Activated CD8-positive, alpha-beta T cell treated with anti-CD3 and anti-CD28 coated beads, Interleukin-2, amount 10 ng/mL, durations not matched to agents 7 days and 5 days (primary cell): Measurements from ENCODE around the gene PCF11. TPM values are rescaled to one million over a fixed set of nuclear protein-coding genes. Genes with fewer than 3 reads are reported as not detected.

Experiments used
- ATAC-seq: fragments of 150-1000 bp; cut with Tn5 transposase; one replicate; pipeline ENCODE4 v1.10.0; 2021; ENCODE audit warnings: moderate library complexity
- CTCF ChIA-PET: fragments of 350-600 bp; sonication (Branson Sonifier 250); formaldehyde crosslinking; loops from one replicate; lab custom pipeline; 2021; ENCODE audit warnings: antibody characterized with exemption; lab: Charles Lee
- POLR2A ChIA-PET: fragments of 350-600 bp; sonication (Branson Sonifier 250); formaldehyde crosslinking; loops from one replicate; lab custom pipeline; 2021; ENCODE audit warnings: antibody characterized with exemption; lab: Charles Lee
- DNase-seq: peaks from one replicate; pipeline ENCODE4 v3.0.0-alpha.2; 2020
- H3K27ac Mint-ChIP-seq: one replicate; pipeline ENCODE4 v1.8.0; 2021; ENCODE audit warnings: mild to moderate bottlenecking, mixed read lengths
- H3K27me3 Mint-ChIP-seq: one replicate; pipeline ENCODE4 v1.8.0; 2021; ENCODE audit warnings: low read depth, mixed read lengths
- H3K36me3 Mint-ChIP-seq: one replicate; pipeline ENCODE4 v1.8.0; 2021; ENCODE audit warnings: low read depth, mixed read lengths
- H3K4me1 Mint-ChIP-seq: one replicate; pipeline ENCODE4 v1.8.0; 2021; ENCODE audit warnings: low read depth, mixed read lengths
- H3K4me3 Mint-ChIP-seq: one replicate; pipeline ENCODE4 v1.8.0; 2021; ENCODE audit warnings: mild to moderate bottlenecking, mixed read lengths
- H3K9me3 Mint-ChIP-seq: one replicate; pipeline ENCODE4 v1.8.0; 2022; ENCODE audit warnings: mixed read lengths; ENCODE audit not compliant: insufficient read depth
- total RNA-seq, 2 experiments: library from RNA; stranded (reverse); gene quantifications; one replicate each; pipeline ENCODE4 v1.2.3, GENCODE V29; 2021

The PCF11 gene
- total RNA-seq, 2 experiments from 2014 or later = 65.9 to 67.2 TPM

DNA sequence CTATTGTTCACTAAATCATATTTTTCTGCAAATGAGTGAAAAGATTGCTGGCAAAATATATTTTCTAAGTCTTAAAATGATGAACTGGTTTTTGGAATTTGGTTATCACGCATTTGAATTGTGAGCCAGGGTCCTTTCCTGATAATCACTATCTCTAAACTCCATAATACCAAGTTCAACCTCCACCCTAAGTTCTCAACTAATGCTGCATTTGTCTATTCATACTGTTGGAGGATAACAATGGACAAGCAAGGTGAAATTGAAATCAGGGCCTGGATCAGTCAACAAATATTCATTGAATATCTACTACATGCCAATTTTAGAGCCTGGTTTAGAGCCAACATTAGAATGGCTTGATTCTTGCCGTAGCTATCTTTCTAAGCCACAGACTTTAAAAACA, 4.7 kb upstream of the PCF11 start:
- ChIA-PET POLR2A (no interaction called here), CTCF (no interaction called here)
- Mint-ChIP-seq H3K9me3 (no peaks in the 10 kb centered on the region), H3K27ac (no peak overlapping the region), H3K27me3 (peaks cover 4% of the 10 kb centered on the region), H3K4me1 (peaks cover 12% of the 10 kb centered on the region), H3K4me3 (no peak overlapping the region), H3K36me3 (peaks cover 4% of the 10 kb centered on the region)
- DNase-seq (no peak), ATAC-seq (no peak)

DNA sequence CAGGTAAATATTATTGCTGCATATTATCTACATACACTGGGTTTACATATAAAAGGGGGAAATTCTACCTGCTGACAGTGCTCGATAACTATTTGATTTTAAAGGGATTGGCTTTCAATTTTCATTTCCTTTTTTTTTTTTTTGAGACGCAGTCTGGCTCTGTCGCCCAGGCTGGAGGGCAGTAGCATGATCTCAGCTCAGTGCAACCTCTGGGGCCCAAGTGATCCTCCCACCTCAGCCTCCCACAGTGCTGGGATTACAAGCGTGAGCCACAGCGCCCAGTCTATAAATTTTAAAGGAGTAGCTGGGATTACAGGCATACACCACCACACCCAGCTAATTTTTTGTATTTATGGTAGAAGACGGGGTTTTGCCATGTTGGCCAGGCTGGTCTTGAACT, 3.2 kb upstream of the PCF11 start:
- peaks cover 12% of the 10 kb centered on the region for H3K4me1 Mint-ChIP-seq
- no peaks in the 10 kb centered on the region for H3K27me3 Mint-ChIP-seq
- DNase-seq (no peak), ATAC-seq (no peak)
- H3K4me3 Mint-ChIP-seq = no peak overlapping the region
- ChIA-PET POLR2A (no interaction called here), CTCF (no interaction called here)
- H3K27ac Mint-ChIP-seq = no peak overlapping the region
- H3K36me3 Mint-ChIP-seq = peaks cover 16% of the 10 kb centered on the region
- no peaks in the 10 kb centered on the region for H3K9me3 Mint-ChIP-seq

DNA sequence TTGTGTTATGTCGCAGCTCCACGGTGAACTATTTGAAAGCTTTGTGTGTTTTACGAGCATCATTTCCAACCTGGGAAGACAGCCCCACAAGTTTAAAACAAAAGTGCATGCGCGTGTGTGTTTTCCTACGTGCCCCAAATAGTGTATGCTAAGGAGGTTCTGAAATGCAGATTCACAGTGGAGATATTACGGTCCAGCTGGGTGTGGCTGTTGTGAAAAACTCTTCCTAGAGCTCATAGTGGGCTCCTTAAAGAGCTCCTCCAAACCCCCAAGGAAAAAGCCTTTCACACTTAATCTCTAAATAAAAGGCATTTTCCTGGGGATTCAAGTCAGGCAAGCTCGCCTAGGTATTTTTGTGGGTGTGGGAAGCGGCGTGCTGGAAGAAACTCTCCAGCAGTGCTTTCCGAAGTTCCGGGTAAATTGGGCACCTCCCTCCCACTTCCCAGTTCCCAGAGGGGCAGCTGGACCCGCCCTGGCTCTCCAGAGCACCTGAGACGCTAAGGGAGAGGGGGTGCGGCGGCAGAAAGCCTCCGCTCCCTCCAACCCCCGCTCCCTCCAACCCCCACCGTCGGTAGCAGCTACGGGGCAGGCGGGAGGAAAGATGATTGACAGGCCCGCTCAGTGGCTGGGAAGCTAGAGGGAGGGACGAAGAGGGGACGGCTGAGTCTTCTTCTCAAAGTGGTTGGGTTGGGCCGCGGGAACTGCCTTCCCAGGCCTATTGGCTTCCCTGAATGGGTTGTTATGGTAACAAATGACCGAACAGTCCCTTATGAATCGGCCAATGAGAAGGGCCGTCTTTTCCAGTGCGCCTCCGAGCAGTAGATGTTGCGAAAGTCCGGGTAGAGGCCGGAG, 561 bp upstream of the PCF11 start:
- H3K27ac Mint-ChIP-seq = peak overlapping the region; percentile 100
- DNase-seq (peak; percentile 99), ATAC-seq (peak; percentile 92)
- peaks cover 41% of the 10 kb centered on the region for H3K36me3 Mint-ChIP-seq
- H3K9me3 Mint-ChIP-seq = no peaks in the 10 kb centered on the region
- POLR2A ChIA-PET = interaction anchor here (0.5 to 6.9 kb wide), 35 partner anchors 12 to 282 kb away, joined by 3 to 71 read pairs (median 4); partner anchors contain the start of genes ANKRD42, CCDC90B, DDIAS and PRCP
- H3K27me3 Mint-ChIP-seq = no peaks in the 10 kb centered on the region
- CTCF ChIA-PET = interaction anchor here (0.6 to 3.0 kb wide), 20 partner anchors 8 to 289 kb away, joined by 3 to 13 read pairs (median 4); partner anchors contain the start of genes DDIAS and PRCP
- peaks cover 32% of the 10 kb centered on the region for H3K4me1 Mint-ChIP-seq
- H3K4me3 Mint-ChIP-seq = peak overlapping the region; percentile 100

DNA sequence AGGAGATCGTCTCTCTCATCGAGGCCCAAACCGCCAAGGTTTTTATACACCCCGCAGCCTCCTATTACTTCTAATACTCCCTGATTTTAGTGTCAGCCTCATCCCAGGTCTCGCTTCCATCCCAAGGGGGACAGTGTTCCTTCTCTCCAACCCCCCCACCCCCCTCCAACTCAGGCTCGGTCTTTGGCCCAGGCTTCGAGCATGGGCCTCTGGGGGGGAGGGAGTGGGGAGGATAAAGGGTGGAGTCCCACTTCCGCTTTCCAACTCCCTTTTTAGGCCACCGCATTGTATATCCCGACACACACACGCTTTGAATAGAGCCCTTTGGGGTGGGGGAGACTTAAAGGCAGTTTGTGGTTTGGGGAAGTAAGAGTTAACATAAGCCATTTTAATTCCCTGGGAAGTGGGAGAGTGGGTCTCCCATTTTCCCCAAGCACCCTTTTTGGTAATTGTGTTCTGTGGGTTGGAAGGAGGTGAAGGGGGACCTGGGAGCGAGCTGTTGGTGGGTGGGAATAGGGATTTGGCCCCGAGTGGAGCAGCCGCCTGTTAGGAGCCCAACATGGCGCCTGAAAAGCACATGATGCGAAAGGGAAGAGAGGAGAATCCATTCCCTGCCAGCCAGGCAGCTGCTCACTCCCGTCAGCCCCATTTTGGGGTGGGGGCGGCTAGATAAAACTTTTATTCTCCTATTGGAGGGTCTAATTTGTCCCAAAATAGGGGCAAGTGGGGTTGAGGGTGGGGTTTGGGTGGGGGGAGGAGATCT, 844 bp downstream of the PCF11 start:
- H3K27me3 Mint-ChIP-seq = no peaks in the 10 kb centered on the region
- H3K4me1 Mint-ChIP-seq = peaks cover 45% of the 10 kb centered on the region
- DNase-seq (peak; percentile 60), ATAC-seq (no peak)
- ChIA-PET POLR2A (interaction anchor here (0.8 to 6.9 kb wide), 25 partner anchors 10 to 257 kb away, joined by 3 to 71 read pairs (median 5); partner anchors contain the start of genes ANKRD42, CCDC90B, DDIAS and PRCP), CTCF (interaction anchor here (1.0 to 3.0 kb wide), 6 partner anchors 21 to 256 kb away, joined by 3 to 13 read pairs (median 4); partner anchors contain the start of gene DDIAS)
- no peaks in the 10 kb centered on the region for H3K9me3 Mint-ChIP-seq
- peak overlapping the region; percentile 100 for H3K4me3 Mint-ChIP-seq
- peaks cover 51% of the 10 kb centered on the region for H3K36me3 Mint-ChIP-seq
- peak overlapping the region; percentile 100 for H3K27ac Mint-ChIP-seq

DNA sequence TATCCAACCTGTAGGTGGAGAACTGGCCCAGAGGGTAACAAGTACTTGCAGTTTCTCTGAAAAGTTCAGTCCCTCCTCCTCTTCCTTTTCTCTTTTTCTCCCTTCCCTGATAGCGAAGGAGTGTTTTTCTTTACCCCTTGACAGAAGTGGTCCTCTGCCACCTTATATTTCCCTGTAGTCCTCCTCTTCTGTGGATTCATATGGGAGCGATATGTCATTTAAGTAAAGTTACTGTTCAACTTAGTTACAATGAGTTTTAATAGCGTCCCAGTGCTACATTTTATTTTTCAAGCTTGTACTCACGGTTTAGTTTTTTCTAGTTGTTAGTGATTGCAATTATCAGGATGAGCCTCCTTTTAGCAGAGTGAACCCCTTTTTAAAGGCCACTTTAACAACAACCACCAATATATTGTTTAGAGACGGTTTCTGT, 1.4 kb downstream of the PCF11 start:
- CTCF ChIA-PET = interaction anchor here (0.8 to 3.0 kb wide), 5 partner anchors 14 to 257 kb away, joined by 3 to 13 read pairs (median 3); partner anchors contain the start of gene DDIAS

DNA sequence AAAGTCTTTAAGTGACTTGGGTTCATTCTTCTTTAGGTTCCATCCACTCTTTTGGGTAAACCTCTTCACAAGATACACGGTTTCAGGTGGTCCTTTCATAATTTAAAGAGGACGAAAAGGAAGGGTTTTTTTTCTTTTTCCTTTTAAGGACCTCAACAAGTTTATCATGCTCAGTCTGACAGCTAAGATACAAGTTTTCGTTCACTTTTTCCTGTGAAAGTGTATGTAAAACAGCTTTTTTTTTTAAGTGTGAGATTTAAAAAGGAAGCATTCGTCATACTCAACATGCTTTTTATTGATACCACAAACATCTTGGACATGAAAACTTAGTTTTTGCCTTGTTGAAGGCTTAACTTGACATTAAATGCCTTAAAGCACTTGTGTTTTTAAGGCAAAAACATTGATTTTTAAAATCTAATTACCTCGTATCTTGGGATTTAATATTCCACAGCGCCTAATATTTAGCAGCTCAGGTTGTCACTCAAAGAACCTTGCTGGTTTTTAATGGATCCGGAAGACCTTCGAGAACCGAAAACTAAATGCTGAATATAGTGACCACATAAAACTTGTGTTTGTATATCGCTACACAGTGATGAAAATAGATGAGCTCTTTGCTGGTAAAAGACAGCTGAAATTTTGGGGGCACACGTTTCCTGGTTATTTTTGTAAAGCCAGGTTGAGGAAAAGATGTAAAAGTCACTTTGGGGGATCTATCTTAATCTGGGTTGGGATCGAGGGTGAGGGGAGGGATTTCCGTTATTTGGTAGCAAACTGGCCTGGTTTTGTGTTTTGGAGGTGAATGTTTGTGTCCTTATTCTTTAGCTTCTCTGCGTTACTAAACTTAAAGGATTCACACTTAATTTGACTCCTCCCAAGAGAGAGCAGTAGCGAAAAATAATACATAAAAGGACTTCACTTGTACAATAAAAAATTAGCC, 2.3 kb downstream of the PCF11 start:
- ATAC-seq (no peak), DNase-seq (no peak)
- ChIA-PET CTCF (interaction anchor here (0.8 to 1.6 kb wide), 7 partner anchors 13 to 292 kb away, joined by 3 to 7 read pairs (median 3); partner anchors contain the start of gene PRCP), POLR2A (interaction anchor here (0.9 to 6.9 kb wide), 8 partner anchors 11 to 259 kb away, joined by 3 to 71 read pairs (median 4); partner anchors contain the start of genes CCDC90B, DDIAS, PRCP and RAB30)
- Mint-ChIP-seq H3K4me3 (peak overlapping the region; percentile 100), H3K27ac (peak overlapping the region; percentile 100), H3K9me3 (no peaks in the 10 kb centered on the region), H3K4me1 (peaks cover 51% of the 10 kb centered on the region), H3K27me3 (no peaks in the 10 kb centered on the region), H3K36me3 (peaks cover 58% of the 10 kb centered on the region)

More for the DNA sequence above, 1.4 kb downstream of the PCF11 start:
- no peak for DNase-seq
- peak overlapping the region; percentile 100 for H3K4me3 Mint-ChIP-seq
- peaks cover 48% of the 10 kb centered on the region for H3K4me1 Mint-ChIP-seq
- no peaks in the 10 kb centered on the region for H3K9me3 Mint-ChIP-seq
- H3K36me3 Mint-ChIP-seq = peaks cover 52% of the 10 kb centered on the region
- no peaks in the 10 kb centered on the region for H3K27me3 Mint-ChIP-seq
- POLR2A ChIA-PET = interaction anchor here (1.0 to 6.9 kb wide), 5 partner anchors 79 to 258 kb away, joined by 3 to 71 read pairs (median 7); partner anchors contain the start of genes CCDC90B, DDIAS, PRCP and RAB30
- peak overlapping the region; percentile 100 for H3K27ac Mint-ChIP-seq
- no peak for ATAC-seq

DNA sequence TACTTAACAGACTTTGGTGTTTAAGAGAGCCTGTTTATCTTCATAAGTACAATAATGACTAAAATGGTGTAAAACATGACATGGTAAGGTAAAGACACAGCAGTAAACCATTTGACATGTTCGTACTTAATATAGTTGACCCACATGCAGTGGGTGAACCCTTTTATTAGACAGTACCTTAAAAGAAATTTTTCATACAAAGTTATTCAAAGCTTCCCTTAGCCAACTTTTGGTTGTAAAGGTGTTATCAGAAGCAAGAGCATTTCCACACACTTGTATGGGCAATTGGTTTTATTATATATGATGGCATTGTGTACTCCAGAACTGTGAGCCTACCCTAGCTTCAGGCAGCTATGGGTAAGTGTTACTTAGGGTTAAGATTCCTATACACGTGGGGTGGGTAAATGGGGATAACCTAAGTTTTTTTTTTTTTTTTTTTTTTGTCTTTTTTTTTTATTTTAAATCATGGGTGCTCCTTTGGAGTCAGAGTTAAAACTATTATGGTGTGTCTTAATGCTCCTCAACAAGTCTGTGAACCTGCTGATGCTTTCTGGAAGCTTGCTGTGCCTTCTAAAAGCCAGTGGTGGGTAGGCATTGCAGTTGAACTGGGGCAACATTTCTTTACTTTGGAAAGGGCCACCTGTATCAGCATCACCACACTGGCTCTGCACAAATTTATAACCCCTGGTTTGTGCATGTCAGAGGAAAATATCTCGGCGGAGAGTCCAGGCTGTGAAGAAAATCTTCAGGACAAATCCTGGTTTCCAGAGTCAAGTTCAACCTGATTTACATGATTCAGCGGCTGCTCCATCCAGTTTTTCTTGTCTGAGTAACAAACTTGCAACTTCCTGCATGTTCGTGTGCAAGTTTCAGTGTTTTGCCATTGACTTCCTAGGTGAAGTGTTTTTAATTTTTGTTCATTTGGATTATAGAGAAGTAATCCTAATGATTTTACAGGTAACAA, 3.3 kb downstream of the PCF11 start:
- Mint-ChIP-seq H3K4me1 (peaks cover 52% of the 10 kb centered on the region), H3K36me3 (peaks cover 64% of the 10 kb centered on the region), H3K4me3 (peak overlapping the region; percentile 100), H3K9me3 (no peaks in the 10 kb centered on the region), H3K27me3 (no peaks in the 10 kb centered on the region), H3K27ac (peak overlapping the region; percentile 100)
- ChIA-PET POLR2A (interaction anchor here (0.9 to 6.9 kb wide), 8 partner anchors 10 to 260 kb away, joined by 3 to 71 read pairs (median 4); partner anchors contain the start of genes CCDC90B, DDIAS, PRCP and RAB30), CTCF (interaction anchor here (0.9 to 1.1 kb wide), 3 partner anchors 26 to 293 kb away, joined by 3 to 7 read pairs (median 3); partner anchors contain the start of gene ANKRD42)
- ATAC-seq (no peak), DNase-seq (peak; percentile 27)

DNA sequence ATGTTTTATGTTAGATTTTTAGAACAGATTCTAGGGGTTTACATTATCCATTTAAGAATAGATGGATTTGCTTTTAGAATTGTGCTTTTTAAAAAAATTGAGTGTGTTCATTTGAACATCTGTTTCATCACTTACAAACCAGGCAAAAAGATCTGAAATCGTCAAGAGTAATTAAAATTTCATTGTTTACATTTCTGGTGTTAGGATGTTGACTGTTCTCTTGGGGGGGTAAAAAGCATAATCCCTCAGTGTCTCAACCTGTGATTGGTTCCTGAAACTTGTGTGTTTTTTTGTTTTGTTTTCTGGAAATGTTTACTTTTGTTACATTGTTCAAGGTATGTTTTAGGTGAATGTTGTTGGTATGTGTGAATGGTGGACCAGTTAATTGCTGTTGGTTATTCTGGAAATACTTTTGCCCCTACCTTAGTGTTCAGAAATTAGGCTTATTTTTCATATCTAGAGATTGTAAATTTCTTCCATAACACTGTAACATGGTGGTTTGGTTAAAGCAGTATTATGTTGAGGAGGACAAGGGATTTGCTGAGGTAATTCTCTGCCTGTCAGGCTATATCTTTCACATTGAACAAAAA, 4.8 kb downstream of the PCF11 start:
- Mint-ChIP-seq H3K9me3 (no peaks in the 10 kb centered on the region), H3K27me3 (no peaks in the 10 kb centered on the region), H3K27ac (peak overlapping the region; percentile 68), H3K4me1 (peaks cover 54% of the 10 kb centered on the region), H3K36me3 (peaks cover 77% of the 10 kb centered on the region), H3K4me3 (peak overlapping the region; percentile 55)
- no peak for DNase-seq
- POLR2A ChIA-PET = interaction anchor here (1.1 to 6.9 kb wide), 3 partner anchors 46 to 261 kb away, joined by 3 to 71 read pairs (median 3); partner anchors contain the start of genes DDIAS and PRCP
- CTCF ChIA-PET = interaction anchor here (1.4 kb wide), 1 partner anchor 73 kb away, joined by 4 read pairs; no protein-coding TSS in a partner anchor
- ATAC-seq = no peak

DNA sequence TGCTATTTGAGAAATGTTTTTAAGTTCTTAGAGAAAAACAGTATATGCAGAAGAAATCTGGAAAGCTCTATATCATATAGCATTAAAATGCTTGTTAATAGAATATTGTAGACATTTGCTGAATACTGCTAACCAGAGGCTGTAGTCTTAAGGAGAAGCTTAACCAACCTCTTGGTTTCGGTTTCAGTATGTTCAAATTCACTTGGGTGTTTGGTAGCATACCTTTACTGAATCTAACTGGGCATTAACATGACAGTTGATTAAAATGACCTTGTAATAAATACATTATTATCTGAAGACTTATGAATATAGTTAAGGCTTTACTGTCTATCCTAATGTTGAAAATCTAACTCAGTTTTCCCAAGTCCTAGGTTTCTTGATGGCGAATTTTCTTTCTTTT, 5.4 kb downstream of the PCF11 start:
- peak; percentile 66 for ATAC-seq
- Mint-ChIP-seq H3K9me3 (no peaks in the 10 kb centered on the region), H3K4me1 (peaks cover 58% of the 10 kb centered on the region), H3K27ac (no peak overlapping the region), H3K4me3 (peak overlapping the region; percentile 55), H3K36me3 (peaks cover 77% of the 10 kb centered on the region), H3K27me3 (no peaks in the 10 kb centered on the region)
- no peak for DNase-seq
- POLR2A ChIA-PET = interaction anchor here (0.9 to 1.1 kb wide), 2 partner anchors 123 to 261 kb away, joined by 3 read pairs; partner anchors contain the start of gene DDIAS
- CTCF ChIA-PET = interaction anchor here (1.4 kb wide), 1 partner anchor 74 kb away, joined by 4 read pairs; no protein-coding TSS in a partner anchor
